NCI-H2227 (cell line): ENCODE results near the gene GIMAP4.
"Not testable (repeated sequence)": the region's sequence is repeated elsewhere in the genome, so short reads cannot be mapped to it uniquely, and the experiment has no call there.

Experiments used
- DNase-seq: peaks from one replicate; lab custom pipeline; 2025; ENCODE audit not compliant: unreplicated experiment; lab: John Stamatoyannopoulos, UW

Gene GIMAP4

DNA sequence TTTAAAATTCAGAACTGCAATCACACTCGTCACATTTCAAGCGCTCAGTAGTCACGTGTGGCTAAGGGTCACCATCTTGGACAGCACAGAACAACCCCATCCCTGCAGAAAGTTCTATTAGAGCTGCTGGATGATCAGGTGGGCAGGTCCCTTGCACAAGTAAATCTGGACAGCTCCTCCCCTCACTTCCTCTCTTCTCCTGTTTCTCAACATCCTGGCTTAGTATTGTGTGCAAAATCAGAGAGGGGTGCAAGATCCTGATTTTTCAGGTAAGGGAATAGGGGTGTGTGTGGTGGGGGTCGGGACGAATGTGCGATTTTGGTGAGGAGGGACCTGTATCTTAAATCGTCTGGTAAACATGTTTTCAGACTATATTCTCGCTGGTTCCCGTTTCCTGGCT, at the start of gene GIMAP4:
TSS of gene GIMAP4 (plus strand) at position 222 of the 400 bp plus-strand sequence. CDS start 2,512 bp downstream, outside the sequence.
- no peak for DNase-seq

DNA sequence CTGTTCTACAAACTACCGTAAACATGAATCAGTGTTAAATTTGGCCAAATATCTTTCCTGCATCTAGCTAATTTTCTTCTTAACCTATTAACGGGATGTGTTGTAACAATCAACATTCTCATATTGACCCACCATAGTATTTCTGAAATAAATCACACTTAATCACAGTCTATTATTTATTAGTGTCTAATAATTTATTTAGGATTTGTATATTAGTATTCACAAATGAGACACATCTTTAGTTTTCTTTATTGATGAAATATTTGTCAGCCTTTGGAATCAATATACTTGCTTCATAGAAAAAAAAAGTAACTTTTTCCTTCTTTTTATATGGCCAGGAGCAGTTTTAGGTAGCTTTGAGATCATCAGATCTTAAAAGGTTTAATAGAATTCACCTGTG, 47.9 kb upstream of the GIMAP4 start:
- no peak for DNase-seq

DNA sequence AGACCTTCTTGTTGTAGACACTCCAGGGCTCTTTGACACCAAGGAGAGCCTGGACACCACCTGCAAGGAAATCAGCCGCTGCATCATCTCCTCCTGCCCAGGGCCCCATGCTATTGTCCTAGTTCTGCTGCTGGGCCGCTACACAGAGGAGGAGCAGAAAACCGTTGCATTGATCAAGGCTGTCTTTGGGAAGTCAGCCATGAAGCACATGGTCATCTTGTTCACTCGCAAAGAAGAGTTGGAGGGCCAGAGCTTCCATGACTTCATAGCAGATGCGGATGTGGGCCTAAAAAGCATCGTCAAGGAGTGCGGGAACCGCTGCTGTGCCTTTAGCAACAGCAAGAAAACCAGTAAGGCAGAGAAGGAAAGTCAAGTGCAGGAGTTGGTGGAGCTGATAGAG, 47.0 kb upstream of the GIMAP4 start:
- DNase-seq, result no peak

DNA sequence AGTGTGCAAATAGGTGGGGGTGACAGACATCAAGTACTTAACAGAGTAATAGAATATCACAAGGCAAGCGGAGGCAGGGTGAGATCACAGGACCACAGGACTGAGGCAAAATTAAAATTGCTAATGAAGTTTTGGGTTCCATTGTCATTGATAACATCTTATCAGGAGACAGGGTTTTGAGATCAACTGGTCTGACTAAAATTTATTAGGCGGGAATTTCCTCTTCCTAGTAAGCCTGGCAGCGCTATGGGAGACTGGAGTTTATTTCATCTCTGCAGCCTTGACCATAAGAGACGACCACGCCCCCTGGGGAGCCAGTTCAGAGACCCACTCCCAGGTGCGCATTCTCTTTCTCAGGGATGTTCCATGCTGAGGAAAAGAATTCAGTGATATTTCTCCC, 44.3 kb upstream of the GIMAP4 start:
- not testable (repeated sequence) for DNase-seq

DNA sequence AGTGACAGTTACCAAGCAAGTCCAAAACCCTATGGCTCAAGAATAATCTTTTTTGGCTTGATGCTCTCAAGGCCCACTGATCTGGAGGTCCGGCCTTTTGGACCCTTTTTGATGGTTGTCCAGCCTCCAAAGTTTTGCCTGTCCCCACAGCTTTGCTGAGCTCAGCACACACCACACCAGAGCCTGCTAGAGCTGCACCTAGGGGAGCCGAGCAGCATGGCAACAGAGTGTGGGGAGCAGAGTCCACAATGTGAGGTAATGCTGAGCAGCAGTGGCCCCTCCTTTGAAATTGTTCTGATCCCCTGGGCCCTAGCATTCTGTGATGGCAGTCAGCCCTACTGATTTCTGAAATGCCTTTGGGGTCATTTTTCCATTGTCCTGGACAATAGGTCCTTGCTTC, 43.2 kb upstream of the GIMAP4 start:
- DNase-seq, result no peak

DNA sequence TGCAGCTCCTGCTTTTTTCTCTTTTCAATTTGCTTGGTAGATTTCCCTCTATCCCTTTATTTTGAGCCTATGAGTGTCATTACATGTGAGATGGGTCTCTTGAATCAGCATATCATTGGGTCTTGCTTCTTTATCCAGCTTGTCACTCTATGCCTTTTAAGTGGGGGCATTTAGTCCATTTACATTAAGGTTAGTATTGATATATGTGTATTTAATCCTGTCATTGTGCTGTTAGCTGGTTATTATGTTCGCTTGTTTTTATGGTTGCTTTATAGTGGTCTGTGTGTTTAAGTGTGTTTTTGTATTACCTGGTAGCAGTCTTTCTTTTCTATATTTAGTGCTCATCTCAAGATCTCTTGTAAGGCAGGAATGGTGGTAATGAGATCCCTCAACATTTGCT, 35.5 kb upstream of the GIMAP4 start:
- no peak for DNase-seq

DNA sequence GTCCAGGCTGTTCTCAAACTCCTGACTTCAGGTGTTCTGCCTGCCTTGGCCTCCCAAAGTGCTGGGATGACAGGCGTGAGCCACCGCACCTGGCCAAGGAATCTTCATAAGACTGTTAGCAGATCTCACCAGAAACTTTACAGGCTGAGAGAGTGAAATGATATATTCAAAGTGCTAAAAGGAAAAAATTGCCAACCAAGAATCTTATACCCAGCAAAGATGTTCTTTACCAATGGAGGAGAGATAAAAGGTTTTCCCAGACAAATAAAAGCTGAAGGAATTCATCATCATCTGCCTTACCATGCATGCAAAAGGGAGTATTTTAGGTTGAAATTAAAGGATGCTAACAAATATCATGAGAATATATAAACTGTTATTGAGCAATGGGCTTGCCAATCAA, 28.9 kb upstream of the GIMAP4 start:
- no peak for DNase-seq

DNA sequence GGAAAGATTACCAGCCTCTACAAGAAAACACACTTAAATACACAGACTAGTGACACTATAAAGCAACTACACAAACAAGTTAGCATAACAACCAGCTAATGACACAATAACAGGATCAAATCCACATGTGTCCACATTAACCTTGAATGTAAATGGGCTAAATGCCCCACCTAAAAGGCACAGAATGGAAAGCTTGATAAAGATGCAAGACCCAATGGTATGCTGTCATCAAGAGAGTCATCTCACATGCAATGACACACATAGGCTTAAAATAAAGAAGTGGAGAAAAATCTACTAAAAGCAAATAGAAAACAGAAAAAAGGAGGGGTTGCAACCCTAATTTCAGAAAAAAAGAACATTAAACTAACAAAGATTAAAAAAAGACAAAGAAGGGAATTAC, 14.0 kb upstream of the GIMAP4 start:
- no peak for DNase-seq

DNA sequence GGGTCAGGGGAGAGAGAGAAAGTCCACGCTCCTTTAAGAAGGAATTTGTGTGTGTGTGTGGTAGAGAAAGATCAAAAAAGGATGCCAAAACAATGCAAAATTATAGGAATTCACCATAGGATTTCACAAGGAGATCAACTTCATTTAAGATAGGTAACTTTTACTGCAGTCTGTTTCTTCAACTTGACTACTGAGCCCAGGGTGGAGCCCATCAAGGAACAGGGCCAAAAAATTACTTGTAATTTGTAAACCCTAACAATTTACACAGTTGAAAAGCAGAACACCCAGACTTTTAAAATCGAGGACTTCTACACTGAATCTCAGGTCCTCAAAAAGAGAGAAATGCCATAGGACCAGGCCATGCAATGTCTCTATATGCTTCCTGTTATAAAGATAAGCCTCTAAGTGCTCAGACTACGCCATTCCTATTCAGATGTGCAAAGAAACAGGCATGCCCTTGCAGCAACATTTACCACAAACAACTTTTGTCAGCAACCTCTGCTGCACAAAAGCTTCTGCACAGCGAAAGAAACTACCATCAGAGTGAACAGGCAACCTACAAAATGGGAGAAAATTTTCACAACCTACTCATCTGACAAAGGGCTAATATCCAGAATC, 10.6 kb upstream of the GIMAP4 start:
- no peak for DNase-seq

DNA sequence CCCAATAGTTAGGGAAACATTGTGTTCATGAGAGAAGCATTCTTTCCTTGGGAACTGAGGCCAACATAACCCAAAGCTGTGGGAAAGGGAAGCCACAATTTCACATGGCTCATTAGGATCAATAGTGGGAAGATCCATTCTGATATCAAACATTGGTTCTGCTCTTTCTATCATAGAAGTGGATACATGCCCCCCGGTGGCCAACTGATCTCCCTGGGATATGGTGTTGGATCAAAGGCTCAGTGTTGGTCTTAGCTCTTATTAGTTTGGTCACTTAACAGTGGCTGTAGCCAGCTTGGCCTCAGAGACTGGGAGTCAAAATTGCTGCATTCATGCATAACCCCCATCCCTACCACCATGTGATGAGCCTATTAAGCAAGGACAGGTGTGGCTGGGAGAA, 6.7 kb upstream of the GIMAP4 start:
- DNase-seq, result no peak

DNA sequence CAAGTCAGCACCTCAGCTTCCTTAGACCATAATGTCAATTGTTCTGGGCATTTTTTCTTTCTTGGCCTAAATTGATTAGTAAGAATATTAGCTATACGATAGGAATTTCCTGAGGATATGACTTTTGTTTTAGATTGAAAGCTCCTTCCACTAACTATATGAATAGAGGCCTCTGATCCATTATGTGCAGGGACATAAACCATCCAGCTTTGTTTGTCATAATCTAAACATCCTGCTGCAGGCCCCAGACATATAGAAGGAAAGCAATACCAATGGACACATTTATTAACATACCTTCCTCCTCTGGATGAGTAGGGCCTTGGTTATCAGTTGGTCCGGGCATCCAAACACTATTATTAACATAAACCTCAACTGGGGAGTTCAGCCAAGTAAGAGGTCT, 4.3 kb upstream of the GIMAP4 start:
- DNase-seq, result no peak

DNA sequence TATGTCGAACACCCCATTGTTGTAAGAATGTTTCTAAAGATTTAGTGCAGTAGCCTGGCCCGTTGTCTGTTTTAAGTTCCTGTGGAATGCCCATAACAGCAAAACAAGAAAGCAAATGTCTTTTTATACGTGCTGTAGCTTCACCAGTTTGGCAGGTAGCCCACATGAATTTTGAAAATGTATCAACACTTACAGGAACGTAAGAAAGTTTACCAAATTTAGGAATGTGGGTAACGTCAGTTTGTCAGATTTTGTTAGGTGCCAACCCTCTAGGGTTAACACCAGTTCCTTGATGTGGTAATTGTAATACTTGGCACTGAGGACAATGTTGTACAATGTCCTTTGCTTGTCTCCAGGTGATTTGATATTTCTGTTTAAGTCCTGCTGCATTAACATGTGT, 3.2 kb upstream of the GIMAP4 start:
- no peak for DNase-seq

DNA sequence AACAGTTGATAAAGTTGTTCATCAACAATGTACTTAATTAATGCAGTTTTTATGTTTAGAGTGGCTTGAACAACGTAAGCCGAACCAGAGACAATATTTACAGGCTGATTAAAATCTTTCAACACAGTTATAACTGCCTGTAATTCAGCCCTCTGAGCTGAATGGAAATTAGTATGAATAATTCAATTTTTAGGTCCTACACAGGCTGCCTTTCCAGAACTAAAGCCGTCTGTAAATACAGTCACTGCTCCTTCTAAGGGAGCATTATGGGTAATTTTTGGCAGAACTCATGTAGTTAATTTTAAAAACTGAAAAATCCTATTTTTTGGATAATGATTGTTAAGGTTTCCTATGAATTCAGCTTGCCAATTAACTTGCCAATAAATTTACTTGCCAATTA, 2.6 kb upstream of the GIMAP4 start:
- DNase-seq, result no peak

DNA sequence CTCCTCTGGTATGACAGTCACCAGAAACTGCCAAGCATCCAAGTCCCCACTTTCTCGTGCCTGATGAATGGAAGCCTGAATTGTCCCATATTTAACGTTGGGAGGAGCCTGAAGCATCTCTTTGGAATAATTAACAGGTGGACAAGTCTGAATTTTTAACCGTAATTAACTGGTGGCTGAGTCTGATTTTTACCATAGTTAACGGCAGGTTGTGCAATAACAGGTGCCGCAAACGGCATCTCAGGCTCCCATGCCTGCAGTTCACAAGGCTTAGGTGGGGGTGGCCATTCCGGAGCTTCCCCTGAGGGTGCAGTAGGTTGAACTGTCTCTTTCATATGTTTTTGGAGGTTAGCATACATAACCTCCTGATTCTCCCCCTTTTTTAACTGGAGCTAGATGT, 2.0 kb upstream of the GIMAP4 start:
- DNase-seq, result no peak

DNA sequence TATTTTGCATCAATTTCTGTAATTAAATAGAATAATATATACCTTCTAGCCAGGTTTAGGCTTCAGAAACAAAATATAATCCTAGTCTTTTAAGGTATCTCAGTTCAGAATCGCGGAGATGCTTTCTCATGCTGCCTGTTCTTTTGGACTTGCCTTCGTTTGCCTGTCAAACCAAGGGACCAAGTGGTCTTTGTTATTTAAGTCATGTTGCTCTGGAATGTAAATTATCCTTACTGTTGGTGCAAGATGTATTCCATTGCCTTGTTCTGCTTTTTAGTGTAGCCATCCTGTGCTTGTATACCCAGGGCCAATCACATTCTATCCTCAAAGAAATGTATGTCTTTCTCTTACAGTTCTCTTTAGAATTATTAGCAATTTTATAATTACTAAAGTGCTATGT, 1.1 kb upstream of the GIMAP4 start:
- no peak for DNase-seq

DNA sequence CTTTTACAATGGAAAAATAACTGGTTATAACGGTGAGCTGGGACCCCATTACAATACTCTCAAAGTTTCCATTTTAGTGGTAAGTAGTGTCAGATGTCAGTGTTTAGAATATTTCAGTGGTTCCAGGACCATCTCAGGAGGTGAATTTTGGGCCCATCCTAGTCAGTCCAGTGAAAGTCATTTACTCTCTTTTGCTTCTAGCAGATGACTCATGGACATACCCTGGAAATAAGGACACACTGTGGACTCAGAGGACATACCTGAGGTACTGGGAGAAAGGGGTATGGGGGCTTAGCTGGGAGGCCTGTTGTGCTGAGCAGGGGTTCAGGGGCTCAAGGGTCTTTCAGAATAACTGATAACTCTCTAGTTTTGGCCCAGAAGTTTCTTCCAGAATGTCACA, 618 bp upstream of the GIMAP4 start:
- no peak for DNase-seq

DNA sequence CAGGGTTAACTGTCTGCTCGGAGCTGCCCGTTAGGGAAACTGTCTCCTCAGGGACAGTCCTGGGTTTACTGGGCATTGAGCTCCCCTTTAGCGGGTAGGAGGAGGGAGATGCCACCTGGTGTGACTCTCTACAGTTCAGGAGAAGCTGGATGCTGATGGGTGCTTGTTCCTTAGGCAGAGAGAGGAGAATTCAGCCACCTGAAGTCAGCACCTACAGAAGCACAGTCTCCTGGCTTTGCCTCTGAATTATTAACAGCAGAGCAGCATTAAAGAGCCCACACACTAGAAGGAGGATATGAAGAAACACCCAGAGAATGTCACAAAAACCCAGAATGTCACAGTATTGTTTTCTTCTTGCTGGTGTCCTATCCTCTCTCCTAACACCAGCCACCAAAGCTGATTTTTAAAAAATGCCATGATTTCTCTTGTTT, 696 bp downstream of the GIMAP4 start:
- DNase-seq, result no peak

DNA sequence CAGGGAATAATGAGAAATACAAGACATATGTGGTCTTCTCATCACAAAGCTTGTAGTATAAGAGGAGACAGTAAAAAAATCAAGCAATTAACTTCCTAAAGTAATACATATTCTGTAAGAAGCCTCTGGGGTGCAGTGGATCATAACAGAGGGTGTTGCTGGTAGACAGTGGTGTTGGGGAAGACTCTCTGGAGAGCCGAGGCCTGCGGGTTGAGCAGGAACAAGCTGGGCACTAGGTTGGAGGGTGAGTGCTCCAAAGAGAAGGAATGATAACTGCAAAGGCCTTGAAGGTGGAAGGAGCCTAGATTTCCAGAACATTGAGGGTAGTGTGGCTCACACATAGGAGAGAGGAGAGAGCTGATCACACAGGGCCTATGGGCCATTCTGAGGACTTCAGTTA, 1.5 kb downstream of the GIMAP4 start:
- no peak for DNase-seq

DNA sequence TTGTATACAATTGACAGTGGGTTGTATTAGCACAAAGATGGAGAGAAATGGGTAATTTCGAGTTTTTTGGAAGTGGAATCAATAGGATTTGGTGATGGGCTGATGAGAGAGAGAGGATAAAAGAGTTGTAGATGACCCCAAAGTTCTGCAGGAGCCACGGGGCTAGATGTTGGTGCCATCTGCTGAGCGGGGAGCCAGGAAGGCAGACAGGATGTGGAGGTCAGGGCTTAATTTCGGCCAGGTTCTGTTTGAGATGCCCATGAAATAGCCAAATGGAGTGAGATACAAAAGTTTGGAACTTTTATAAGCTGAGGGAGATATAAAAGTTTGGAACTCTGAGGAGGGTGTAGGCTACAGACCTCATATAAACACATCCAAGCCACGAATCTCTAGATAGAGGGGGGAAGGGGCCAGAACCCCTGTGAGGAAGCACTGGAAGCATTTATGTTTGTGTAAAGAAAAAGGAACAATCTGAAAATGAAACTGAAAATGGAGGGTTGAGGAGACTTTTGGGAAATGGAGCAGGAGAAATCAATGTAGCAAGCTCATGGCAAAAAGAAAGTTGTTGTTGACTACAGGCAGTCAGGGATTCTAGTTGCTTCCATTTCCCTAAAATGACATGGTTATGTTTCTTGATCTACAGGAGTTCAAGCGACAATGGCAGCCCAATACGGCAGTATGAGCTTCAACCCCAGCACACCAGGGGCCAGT, 2.2 kb downstream of the GIMAP4 start:
- no peak for DNase-seq

DNA sequence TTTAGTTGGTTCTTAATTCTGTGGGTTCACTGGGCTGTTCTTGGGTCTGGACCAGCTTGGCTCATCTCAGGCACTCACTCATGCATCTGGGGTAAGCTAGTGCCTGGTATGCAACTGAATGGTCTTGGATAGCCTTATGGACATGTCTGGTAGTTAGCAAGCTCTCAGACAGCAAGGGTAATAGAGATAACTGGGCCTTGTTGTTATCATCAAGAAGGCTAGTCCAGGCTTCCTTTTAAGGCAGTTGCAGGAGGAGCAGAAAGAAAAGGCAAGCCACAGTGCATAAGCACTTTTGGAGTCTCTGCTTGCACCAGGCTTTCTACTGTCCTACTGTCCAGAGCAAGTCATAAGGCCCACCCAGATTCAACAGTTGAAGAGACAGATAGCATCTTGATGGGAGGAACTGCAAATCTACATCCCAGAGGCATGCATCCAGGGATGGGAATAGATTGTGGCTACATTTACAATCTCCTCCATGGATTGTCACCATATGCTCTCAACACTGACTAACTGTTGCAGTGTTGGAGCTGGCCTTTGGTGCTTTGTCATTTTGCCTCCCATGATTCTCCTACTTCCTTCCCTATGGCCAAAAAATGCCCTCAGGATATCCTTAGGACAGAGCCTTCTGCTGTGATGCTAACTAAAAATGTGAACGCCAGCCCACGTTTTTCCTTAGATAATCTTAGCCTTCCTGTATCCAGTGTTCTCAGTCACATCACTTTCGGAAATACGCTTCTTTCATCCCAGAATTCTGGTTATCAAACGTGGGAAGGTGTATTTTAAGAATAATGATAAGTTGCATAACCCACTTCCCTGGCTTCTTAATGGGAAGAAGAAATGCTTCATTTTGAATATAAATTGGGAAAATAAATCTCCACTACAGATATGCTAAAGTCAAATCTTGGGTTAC, 3.6 kb downstream of the GIMAP4 start:
- DNase-seq, result no peak

DNA sequence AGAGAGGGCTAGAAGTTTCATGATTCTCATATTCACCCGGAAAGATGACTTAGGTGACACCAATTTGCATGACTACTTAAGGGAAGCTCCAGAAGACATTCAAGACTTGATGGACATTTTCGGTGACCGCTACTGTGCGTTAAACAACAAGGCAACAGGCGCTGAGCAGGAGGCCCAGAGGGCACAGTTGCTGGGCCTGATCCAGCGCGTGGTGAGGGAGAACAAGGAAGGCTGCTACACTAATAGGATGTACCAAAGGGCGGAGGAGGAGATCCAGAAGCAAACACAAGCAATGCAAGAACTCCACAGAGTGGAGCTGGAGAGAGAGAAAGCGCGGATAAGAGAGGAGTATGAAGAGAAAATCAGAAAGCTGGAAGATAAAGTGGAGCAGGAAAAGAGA, 5.3 kb downstream of the GIMAP4 start:
- no peak for DNase-seq
